LNCAP (cell line): ENCODE data around the gene EIF2B2.

ENCODE experiments used
- TF ChIP-seq, protein P1 (sequence below): fragments of 450-650 bp; IDR thresholded peaks from 2 replicates; pipeline ENCODE4 v1.5.1; 2017; ENCODE audit warnings: mild to moderate bottlenecking

Gene EIF2B2

GRCh38 chr14:75049731-75050201 is 47.0 kb downstream of the EIF2B2 start:
- TF ChIP-seq, protein P1, sequence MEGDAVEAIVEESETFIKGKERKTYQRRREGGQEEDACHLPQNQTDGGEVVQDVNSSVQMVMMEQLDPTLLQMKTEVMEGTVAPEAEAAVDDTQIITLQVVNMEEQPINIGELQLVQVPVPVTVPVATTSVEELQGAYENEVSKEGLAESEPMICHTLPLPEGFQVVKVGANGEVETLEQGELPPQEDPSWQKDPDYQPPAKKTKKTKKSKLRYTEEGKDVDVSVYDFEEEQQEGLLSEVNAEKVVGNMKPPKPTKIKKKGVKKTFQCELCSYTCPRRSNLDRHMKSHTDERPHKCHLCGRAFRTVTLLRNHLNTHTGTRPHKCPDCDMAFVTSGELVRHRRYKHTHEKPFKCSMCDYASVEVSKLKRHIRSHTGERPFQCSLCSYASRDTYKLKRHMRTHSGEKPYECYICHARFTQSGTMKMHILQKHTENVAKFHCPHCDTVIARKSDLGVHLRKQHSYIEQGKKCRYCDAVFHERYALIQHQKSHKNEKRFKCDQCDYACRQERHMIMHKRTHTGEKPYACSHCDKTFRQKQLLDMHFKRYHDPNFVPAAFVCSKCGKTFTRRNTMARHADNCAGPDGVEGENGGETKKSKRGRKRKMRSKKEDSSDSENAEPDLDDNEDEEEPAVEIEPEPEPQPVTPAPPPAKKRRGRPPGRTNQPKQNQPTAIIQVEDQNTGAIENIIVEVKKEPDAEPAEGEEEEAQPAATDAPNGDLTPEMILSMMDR, result no peak

DNA sequence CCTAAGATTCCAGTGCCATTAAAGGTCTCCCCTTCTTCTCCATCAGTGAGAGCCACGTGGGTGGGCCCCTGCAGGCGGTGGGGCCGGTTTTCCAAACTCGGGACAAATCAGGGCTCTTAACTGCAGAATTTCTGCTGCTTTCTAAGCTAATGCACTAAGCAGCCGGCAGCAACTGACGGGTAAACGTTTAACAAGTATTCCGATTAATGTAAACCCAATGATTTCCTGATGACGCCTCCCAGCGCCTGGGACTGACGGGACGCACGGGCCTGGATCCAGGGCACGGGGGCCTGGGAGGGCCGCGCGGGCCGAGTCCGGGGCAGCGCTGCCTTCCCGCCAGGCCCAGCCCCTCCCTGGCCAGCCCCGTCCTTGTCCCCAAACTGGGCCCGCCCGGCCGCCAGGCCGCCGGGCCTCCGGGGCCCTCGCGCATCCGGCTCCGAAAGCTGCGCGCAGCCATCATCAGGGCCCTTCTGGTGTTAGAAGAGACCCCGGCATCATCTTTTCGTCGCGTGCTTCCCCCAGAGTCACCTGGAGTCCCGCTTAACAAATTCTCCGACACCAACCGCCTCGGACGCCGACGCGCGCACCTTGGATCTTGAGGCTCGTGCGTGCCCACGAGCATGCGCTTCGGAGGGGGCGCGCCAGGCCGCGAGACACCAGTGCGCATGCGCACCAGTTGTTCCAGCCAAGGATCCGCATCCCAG is 48.3 kb downstream of the EIF2B2 start, which contains the start of gene MLH3:
Gene MLH3, minus strand, starts transcription at position 616 of the 704 bp plus-strand sequence. CDS start 1,812 bp downstream, outside the sequence.
- TF ChIP-seq, protein P1, result no peak

- TF ChIP-seq, protein P1, result no peak
Measured at GRCh38 chr14:75051556-75051899, 48.8 kb downstream of the EIF2B2 start.

DNA sequence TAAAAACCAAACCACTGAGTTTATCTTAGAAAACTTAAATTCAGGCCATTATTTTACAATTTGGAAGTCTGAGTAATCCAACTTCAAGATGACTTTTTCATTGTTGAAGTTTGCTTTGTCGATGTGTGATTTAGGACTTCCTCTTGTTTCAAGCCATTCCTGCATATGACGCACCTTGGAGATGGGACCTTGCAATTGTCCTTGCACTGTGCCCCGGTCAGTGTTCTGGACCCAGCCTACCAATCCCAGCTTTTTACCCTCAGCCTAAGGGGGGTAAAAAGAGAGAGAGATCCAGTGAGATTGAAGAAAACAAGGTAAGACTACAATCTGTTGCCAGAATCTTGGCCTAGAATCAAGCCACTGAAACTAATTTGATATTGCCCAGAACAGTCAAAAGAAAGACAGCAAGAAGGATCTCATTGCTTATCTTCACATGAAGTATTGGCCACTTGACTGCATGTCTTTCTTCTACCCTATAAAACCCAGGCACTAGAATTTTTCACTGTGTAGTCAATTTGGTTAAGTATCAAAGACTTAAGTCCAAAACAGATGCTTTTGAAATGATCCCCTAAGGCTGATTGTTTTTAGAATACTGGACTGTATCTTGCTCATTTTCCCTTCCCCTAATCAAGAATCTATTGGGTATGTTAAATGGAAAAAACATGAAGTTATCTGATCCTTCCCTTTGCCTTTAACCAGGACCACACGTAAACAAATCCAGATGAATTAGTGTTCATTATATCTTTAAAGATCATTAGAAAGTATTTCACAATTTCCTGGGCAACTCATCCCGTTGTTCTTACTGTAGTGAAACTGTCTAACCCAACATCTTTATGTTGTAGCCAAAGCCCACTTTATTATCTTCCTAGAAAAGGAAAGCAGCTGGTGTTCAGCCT is 50.9 kb downstream of the EIF2B2 start:
- TF ChIP-seq, protein P1, result no peak

- TF ChIP-seq, protein P1, result no peak
Measured at GRCh38 chr14:75054421-75054820, 51.7 kb downstream of the EIF2B2 start.

DNA sequence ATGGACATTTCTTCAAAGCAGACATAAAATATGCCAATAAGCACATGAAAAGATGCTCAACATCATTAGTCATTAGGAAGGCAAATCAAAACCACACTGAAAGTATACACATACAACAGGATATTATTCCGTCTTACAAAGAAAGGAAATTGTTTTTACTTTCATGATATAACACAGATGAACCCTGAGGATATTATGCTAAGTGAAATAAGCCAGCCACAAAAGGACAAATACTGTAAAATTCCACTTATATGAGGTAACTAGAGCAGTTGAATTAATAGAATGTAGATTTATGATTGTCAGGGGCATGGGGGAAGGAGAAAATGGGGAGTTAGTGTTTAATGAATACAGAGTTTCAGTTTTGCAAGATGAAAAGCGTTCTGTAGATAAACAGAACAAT is 56.9 kb downstream of the EIF2B2 start:
- TF ChIP-seq, protein P1, result no peak

- TF ChIP-seq, protein P1, result no peak
Measured at GRCh38 chr14:75060420-75060819, 57.7 kb downstream of the EIF2B2 start.
